GM06990 (cell line): ENCODE measurements around the gene FOLR1.

ENCODE experiments used
- DNase-seq: peaks from one replicate; pipeline ENCODE4 v3.0.0-alpha.2; 2011; ENCODE audit not compliant: insufficient read length; ENCODE audit errors: extremely low read depth
- H3K27me3 ChIP-seq: replicated peaks from 2 replicates; pipeline ENCODE4 v1.6.0; 2011; ENCODE audit warnings: low read length; ENCODE audit not compliant: control insufficient read depth, insufficient read depth
- H3K36me3 ChIP-seq: 2 replicates; pipeline ENCODE4 v1.5.1; 2011; ENCODE audit warnings: low read length; ENCODE audit not compliant: control insufficient read depth, insufficient read depth
- H3K4me3 ChIP-seq: replicated peaks from 2 replicates; pipeline ENCODE4 v1.5.1; 2011; ENCODE audit warnings: low read depth, mild to moderate bottlenecking, control low read depth, low read length
- CTCF ChIP-seq: IDR thresholded peaks from 2 replicates; pipeline ENCODE4 v1.5.1; 2011; ENCODE audit warnings: low read length, control low read depth, mild to moderate bottlenecking, inconsistent platforms; ENCODE audit not compliant: insufficient read depth, poor library complexity, severe bottlenecking

The FOLR1 gene

GRCh38 chr11:72243173-72244059 lies 51.5 kb downstream of the FOLR1 start:
- no peak for TF ChIP-seq CTCF
- Histone ChIP-seq H3K27me3 (peaks cover 3% of the 10 kb centered on the region), H3K36me3 (peaks cover under 1% of the 10 kb centered on the region), H3K4me3 (no peak overlapping the region)
- DNase-seq: no peak

GRCh38 chr11:72244060-72244360 lies 52.1 kb downstream of the FOLR1 start, which contains the start of gene PHOX2A:
Gene PHOX2A, minus strand, starts transcription at chr11:72244176. Its CDS starts 172 bp downstream, at chr11:72244004.
- Histone ChIP-seq H3K36me3 (no peaks in the 10 kb centered on the region), H3K27me3 (peaks cover 3% of the 10 kb centered on the region), H3K4me3 (no peak within 1 kb of the TSS)
- TF ChIP-seq CTCF: no peak
- DNase-seq: no peak

- H3K4me3 ChIP-seq: no peak overlapping the region
Measured at GRCh38 chr11:72244361-72245262, 52.7 kb downstream of the FOLR1 start.

GRCh38 chr11:72245263-72245816 lies 53.4 kb downstream of the FOLR1 start:
- no peaks in the 10 kb centered on the region for H3K36me3 ChIP-seq
- H3K27me3 ChIP-seq: peaks cover 3% of the 10 kb centered on the region
- DNase-seq: no peak
- no peak overlapping the region for H3K4me3 ChIP-seq
- TF ChIP-seq CTCF: no peak

More at GRCh38 chr11:72244361-72245262, 52.7 kb downstream of the FOLR1 start:
- peaks cover 3% of the 10 kb centered on the region for H3K27me3 ChIP-seq
- no peaks in the 10 kb centered on the region for H3K36me3 ChIP-seq
- no peak for TF ChIP-seq CTCF
- no peak for DNase-seq
